Measurements from ENCODE around the gene PLPPR4.

The PLPPR4 gene

GRCh38 chr1:99304725-99305282 lies 40.5 kb downstream of the PLPPR4 start:
- Histone ChIP-seq H3K9me3 (ENCODE audit: insufficient read depth, low read length) (no peaks in the 10 kb centered on the region), H3K4me2 (ENCODE audit: low read depth, low read length, poor library complexity, severe bottlenecking) (no peak overlapping the region)

GRCh38 chr1:99305626-99306025 lies 41.3 kb downstream of the PLPPR4 start:
- Histone ChIP-seq H3K4me2 (ENCODE audit: low read depth, low read length, poor library complexity, severe bottlenecking) (no peak overlapping the region), H3F3A (ENCODE audit: insufficient read depth) (no peaks in the 10 kb centered on the region), H3K36me3 (ENCODE audit: low read length) (no peaks in the 10 kb centered on the region), H3K9ac (ENCODE audit: low read length) (no peak overlapping the region), H3K9me2 (replicated peaks; ENCODE audit: insufficient read depth, low read length) (no peaks in the 10 kb centered on the region), H3K27me3 (ENCODE audit: low read length) (no peaks in the 10 kb centered on the region), H4K20me1 (ENCODE audit: low read depth, low read length) (no peaks in the 10 kb centered on the region), H2AFZ (ENCODE audit: low read depth, low read length, severe bottlenecking) (no peak overlapping the region), H3K9me3 (ENCODE audit: insufficient read depth, low read length) (no peaks in the 10 kb centered on the region), H3K4me3 (ENCODE audit: insufficient read depth, low read length, poor library complexity, severe bottlenecking) (no peak overlapping the region), H3K27ac (ENCODE audit: low read depth, low read length) (no peak overlapping the region), H3K79me2 (ENCODE audit: insufficient read depth, low read length) (no peaks in the 10 kb centered on the region)
- TF ChIP-seq EZH2phosphoT487 (conservative IDR thresholded peaks at IDR 0.05; ENCODE audit: low read length) (no peak), CTCF (IDR thresholded peaks at IDR 0.05; ENCODE audit: insufficient read depth, low read length, poor library complexity, severe bottlenecking) (no peak)

More at GRCh38 chr1:99304725-99305282, 40.5 kb downstream of the PLPPR4 start:
- Histone ChIP-seq H3K9ac (ENCODE audit: low read length) (no peak overlapping the region), H4K20me1 (ENCODE audit: low read depth, low read length) (no peaks in the 10 kb centered on the region), H3K9me2 (replicated peaks; ENCODE audit: insufficient read depth, low read length) (no peaks in the 10 kb centered on the region), H3K79me2 (ENCODE audit: insufficient read depth, low read length) (no peaks in the 10 kb centered on the region), H3K27me3 (ENCODE audit: low read length) (no peaks in the 10 kb centered on the region), H2AFZ (ENCODE audit: low read depth, low read length, severe bottlenecking) (no peak overlapping the region), H3K27ac (ENCODE audit: low read depth, low read length) (no peak overlapping the region), H3K4me3 (ENCODE audit: insufficient read depth, low read length, poor library complexity, severe bottlenecking) (no peak overlapping the region), H3F3A (ENCODE audit: insufficient read depth) (no peaks in the 10 kb centered on the region), H3K36me3 (ENCODE audit: low read length) (no peaks in the 10 kb centered on the region)
- no peak for TF ChIP-seq EZH2phosphoT487 (conservative IDR thresholded peaks at IDR 0.05; ENCODE audit: low read length)
- no peak for TF ChIP-seq CTCF (IDR thresholded peaks at IDR 0.05; ENCODE audit: insufficient read depth, low read length, poor library complexity, severe bottlenecking)

- no peak overlapping the region for H3K9ac ChIP-seq (ENCODE audit: low read length)
- H4K20me1 ChIP-seq (ENCODE audit: low read depth, low read length) = no peaks in the 10 kb centered on the region
- H2AFZ ChIP-seq (ENCODE audit: low read depth, low read length, severe bottlenecking) = no peak overlapping the region
- H3K27me3 ChIP-seq (ENCODE audit: low read length) = no peaks in the 10 kb centered on the region
- no peaks in the 10 kb centered on the region for H3K79me2 ChIP-seq (ENCODE audit: insufficient read depth, low read length)
- TF ChIP-seq EZH2phosphoT487 (conservative IDR thresholded peaks at IDR 0.05; ENCODE audit: low read length) (no peak), CTCF (IDR thresholded peaks at IDR 0.05; ENCODE audit: insufficient read depth, low read length, poor library complexity, severe bottlenecking) (no peak)
- H3K4me2 ChIP-seq (ENCODE audit: low read depth, low read length, poor library complexity, severe bottlenecking) = no peak overlapping the region
- no peaks in the 10 kb centered on the region for H3K36me3 ChIP-seq (ENCODE audit: low read length)
- no peak overlapping the region for H3K27ac ChIP-seq (ENCODE audit: low read depth, low read length)
- no peaks in the 10 kb centered on the region for H3K9me3 ChIP-seq (ENCODE audit: insufficient read depth, low read length)
- no peaks in the 10 kb centered on the region for H3F3A ChIP-seq (ENCODE audit: insufficient read depth)
- no peaks in the 10 kb centered on the region for H3K9me2 ChIP-seq (replicated peaks; ENCODE audit: insufficient read depth, low read length)
- no peak overlapping the region for H3K4me3 ChIP-seq (ENCODE audit: insufficient read depth, low read length, poor library complexity, severe bottlenecking)
Measured at GRCh38 chr1:99306056-99306455, 41.8 kb downstream of the PLPPR4 start.

All from SU-DHL-6 (cell line).